BLaER1 (cell line): ENCODE results near the gene SLCO2B1.
A peak's percentile ranks its signal among the peaks of the same experiment; 100 is the strongest.

Experiments used
- H3K27ac ChIP-seq: shearing (Covaris generic); formaldehyde crosslinking; 2 replicates; pipeline ENCODE4 v1.8.1; 2022
- H3K27me3 ChIP-seq: shearing (Covaris generic); formaldehyde crosslinking; 2 replicates; pipeline ENCODE4 v1.8.1; 2022
- H3K36me3 ChIP-seq: shearing (Covaris generic); formaldehyde crosslinking; 2 replicates; pipeline ENCODE4 v1.8.1; 2022
- H3K4me1 ChIP-seq: shearing (Covaris generic); formaldehyde crosslinking; 2 replicates; pipeline ENCODE4 v1.8.1; 2022
- H3K4me2 ChIP-seq: shearing (Covaris generic); formaldehyde crosslinking; 2 replicates; pipeline ENCODE4 v1.8.1; 2022
- H3K4me3 ChIP-seq: shearing (Covaris generic); formaldehyde crosslinking; 2 replicates; pipeline ENCODE4 v1.8.1; 2022
- H3K9ac ChIP-seq: shearing (Covaris generic); formaldehyde crosslinking; 2 replicates; pipeline ENCODE4 v1.8.1; 2022
- H3K9me3 ChIP-seq: shearing (Covaris generic); formaldehyde crosslinking; 2 replicates; pipeline ENCODE4 v1.8.1; 2022
- H4K20me1 ChIP-seq: shearing (Covaris generic); formaldehyde crosslinking; 2 replicates; pipeline ENCODE4 v1.8.1; 2022
- Cebpa-rat ChIP-seq: shearing (Covaris generic); IDR thresholded peaks from 2 replicates; pipeline ENCODE4 v1.8.1; 2022

Gene SLCO2B1

GRCh38 chr11:75214411-75214821, 63.5 kb downstream of the SLCO2B1 start:
- no peaks in the 10 kb centered on the region for H3K4me1 ChIP-seq
- H3K27me3 ChIP-seq = no peaks in the 10 kb centered on the region
- H3K27ac ChIP-seq = no peak overlapping the region
- H4K20me1 ChIP-seq = peaks cover 10% of the 10 kb centered on the region; the same call in 1 of the 2 replicates
- no peaks in the 10 kb centered on the region for H3K9me3 ChIP-seq
- H3K4me2 ChIP-seq = no peak overlapping the region
- no peak overlapping the region for H3K4me3 ChIP-seq
- no peak for TF ChIP-seq Cebpa-rat
- no peak overlapping the region for H3K9ac ChIP-seq
- no peaks in the 10 kb centered on the region for H3K36me3 ChIP-seq

GRCh38 chr11:75214843-75215242, 63.9 kb downstream of the SLCO2B1 start:
- no peak overlapping the region for H3K4me3 ChIP-seq
- H3K36me3 ChIP-seq = no peaks in the 10 kb centered on the region
- no peaks in the 10 kb centered on the region for H3K4me1 ChIP-seq
- peaks cover 10% of the 10 kb centered on the region; the same call in 1 of the 2 replicates for H4K20me1 ChIP-seq
- H3K4me2 ChIP-seq = no peak overlapping the region
- no peak overlapping the region for H3K9ac ChIP-seq
- TF ChIP-seq Cebpa-rat = no peak
- no peaks in the 10 kb centered on the region for H3K27me3 ChIP-seq
- H3K27ac ChIP-seq = no peak overlapping the region
- no peaks in the 10 kb centered on the region for H3K9me3 ChIP-seq

- no peaks in the 10 kb centered on the region; the same call in 1 of the 2 replicates for H4K20me1 ChIP-seq
- H3K36me3 ChIP-seq = no peaks in the 10 kb centered on the region
- no peak overlapping the region for H3K4me2 ChIP-seq
- H3K9ac ChIP-seq = no peak overlapping the region
- no peaks in the 10 kb centered on the region for H3K4me1 ChIP-seq
- no peak overlapping the region for H3K4me3 ChIP-seq
- TF ChIP-seq Cebpa-rat = no peak
- H3K9me3 ChIP-seq = no peaks in the 10 kb centered on the region
- no peak overlapping the region for H3K27ac ChIP-seq
- no peaks in the 10 kb centered on the region for H3K27me3 ChIP-seq
Measured at GRCh38 chr11:75219869-75220268, 69.0 kb downstream of the SLCO2B1 start.

- Histone ChIP-seq H3K9ac (no peak overlapping the region), H3K4me1 (no peaks in the 10 kb centered on the region), H3K4me2 (no peak overlapping the region), H3K9me3 (no peaks in the 10 kb centered on the region), H3K27ac (no peak overlapping the region), H4K20me1 (no peaks in the 10 kb centered on the region), H3K4me3 (no peak overlapping the region), H3K36me3 (no peaks in the 10 kb centered on the region), H3K27me3 (no peaks in the 10 kb centered on the region)
- TF ChIP-seq Cebpa-rat = no peak
Measured at GRCh38 chr11:75223954-75224643, 73.2 kb downstream of the SLCO2B1 start.

GRCh38 chr11:75225794-75226193, 74.9 kb downstream of the SLCO2B1 start:
- no peaks in the 10 kb centered on the region for H3K4me1 ChIP-seq
- no peaks in the 10 kb centered on the region for H3K27me3 ChIP-seq
- H3K9me3 ChIP-seq = no peaks in the 10 kb centered on the region
- H4K20me1 ChIP-seq = no peaks in the 10 kb centered on the region
- no peak overlapping the region for H3K27ac ChIP-seq
- H3K4me2 ChIP-seq = no peak overlapping the region
- no peak for TF ChIP-seq Cebpa-rat
- no peak overlapping the region for H3K4me3 ChIP-seq
- no peak overlapping the region for H3K9ac ChIP-seq
- no peaks in the 10 kb centered on the region for H3K36me3 ChIP-seq

GRCh38 chr11:75229466-75229865, 78.6 kb downstream of the SLCO2B1 start:
- no peaks in the 10 kb centered on the region for H3K4me1 ChIP-seq
- no peak overlapping the region for H3K27ac ChIP-seq
- no peaks in the 10 kb centered on the region for H4K20me1 ChIP-seq
- no peak for TF ChIP-seq Cebpa-rat
- no peak overlapping the region for H3K4me2 ChIP-seq
- no peaks in the 10 kb centered on the region for H3K27me3 ChIP-seq
- no peak overlapping the region for H3K9ac ChIP-seq
- H3K36me3 ChIP-seq = no peaks in the 10 kb centered on the region
- no peaks in the 10 kb centered on the region for H3K9me3 ChIP-seq
- no peak overlapping the region for H3K4me3 ChIP-seq

- Histone ChIP-seq H3K27me3 (no peaks in the 10 kb centered on the region; the same call in 1 of the 2 replicates), H3K36me3 (no peaks in the 10 kb centered on the region), H3K9me3 (no peaks in the 10 kb centered on the region), H4K20me1 (no peaks in the 10 kb centered on the region), H3K4me2 (no peak overlapping the region), H3K4me3 (no peak overlapping the region), H3K9ac (no peak overlapping the region), H3K4me1 (no peaks in the 10 kb centered on the region), H3K27ac (no peak overlapping the region)
- no peak for TF ChIP-seq Cebpa-rat
Measured at GRCh38 chr11:75230621-75231020, 79.7 kb downstream of the SLCO2B1 start.

- H3K4me1 ChIP-seq = peaks cover 8% of the 10 kb centered on the region; the same call in 1 of the 2 replicates
- no peaks in the 10 kb centered on the region for H3K36me3 ChIP-seq
- H3K27me3 ChIP-seq = peaks cover 22% of the 10 kb centered on the region
- no peaks in the 10 kb centered on the region for H3K9me3 ChIP-seq
- no peak overlapping the region for H3K4me2 ChIP-seq
- peaks cover 9% of the 10 kb centered on the region; the same call in 1 of the 2 replicates for H4K20me1 ChIP-seq
- no peak overlapping the region for H3K27ac ChIP-seq
- H3K4me3 ChIP-seq = no peak overlapping the region
- H3K9ac ChIP-seq = no peak overlapping the region
- TF ChIP-seq Cebpa-rat = no peak
Measured at GRCh38 chr11:75233754-75234172, 82.9 kb downstream of the SLCO2B1 start.

- no peaks in the 10 kb centered on the region for H3K36me3 ChIP-seq
- H3K4me2 ChIP-seq = no peak overlapping the region
- no peak overlapping the region for H3K27ac ChIP-seq
- no peak overlapping the region for H3K4me3 ChIP-seq
- peaks cover 31% of the 10 kb centered on the region for H4K20me1 ChIP-seq
- H3K4me1 ChIP-seq = peaks cover 17% of the 10 kb centered on the region
- peaks cover 45% of the 10 kb centered on the region for H3K27me3 ChIP-seq
- TF ChIP-seq Cebpa-rat = no peak
- no peaks in the 10 kb centered on the region; the same call in 1 of the 2 replicates for H3K9me3 ChIP-seq
- no peak overlapping the region for H3K9ac ChIP-seq
Measured at GRCh38 chr11:75236062-75236461, 85.2 kb downstream of the SLCO2B1 start.

GRCh38 chr11:75237050-75237449, 86.1 kb downstream of the SLCO2B1 start:
- H3K27me3 ChIP-seq = peaks cover 55% of the 10 kb centered on the region
- H3K9me3 ChIP-seq = peaks cover 10% of the 10 kb centered on the region
- H3K4me3 ChIP-seq = no peak overlapping the region
- peak overlapping the region; percentile 34; the same call in 1 of the 2 replicates for H3K4me2 ChIP-seq
- H3K9ac ChIP-seq = no peak overlapping the region
- no peak overlapping the region for H3K27ac ChIP-seq
- H3K4me1 ChIP-seq = peaks cover 26% of the 10 kb centered on the region
- peaks cover 39% of the 10 kb centered on the region for H4K20me1 ChIP-seq
- no peak for TF ChIP-seq Cebpa-rat
- no peaks in the 10 kb centered on the region for H3K36me3 ChIP-seq
